HepG2 (cell line): Measurements from ENCODE around the gene DAAM1. TPM values are rescaled to one million over a fixed set of nuclear protein-coding genes. Genes with fewer than 3 reads are reported as not detected.

Source experiments
- ATAC-seq: fragments of 200-7000 bp; cut with Tn5 transposase; 3 replicates; pipeline ENCODE4 v1.9.1; 2020; ENCODE audit warnings: mild to moderate bottlenecking, moderate library complexity
- BruUV-seq: library from RNA; stranded (reverse); fragments of 400-500 nt; replicated peaks from 2 replicates; lab custom pipeline; 2021; lab: Mats Ljungman, UMichigan
- CTCF ChIA-PET: fragments of 300-600 bp; formaldehyde crosslinking; extraction: SDS; loops from one replicate; lab custom pipeline; 2021; ENCODE audit warnings: low total read pairs, inconsistent platforms, low intra/inter-chr PET ratio; lab: Yijun Ruan, JAX
- POLR2A ChIA-PET: fragments of 350-600 bp; sonication (Branson Sonifier 250); formaldehyde crosslinking; loops from one replicate; lab custom pipeline; 2020; ENCODE audit warnings: antibody characterized with exemption, inconsistent platforms; lab: Yijun Ruan, JAX
- DNase-seq: peaks from one replicate; pipeline ENCODE4 v3.0.0-alpha.2; 2015; ENCODE audit warnings: low spot score
- FAIRE-seq: peaks from 3 replicates; lab custom pipeline; 2011; peaks lifted over from hg19 to GRCh38; lab: Jason Lieb, UNC
- H2AFZ ChIP-seq: one replicate; pipeline ENCODE4 v1.6.1; 2011; ENCODE audit warnings: low read length, inconsistent platforms
- H3K27ac ChIP-seq: fragments of 300-600 bp; 3 replicates; pipeline ENCODE4 v1.8.0; 2011; ENCODE audit warnings: mixed run types, mild to moderate bottlenecking, mixed read lengths, low read length, inconsistent platforms; ENCODE audit not compliant: insufficient read depth; ENCODE audit errors: extremely low read length
- H3K27me3 ChIP-seq, 2 experiments: fragments of 200-600 bp in 1 of 2; 2 replicates in 1 of 2; 3 replicates in 1 of 2; pipeline versions ENCODE4 v1.6.0 to v1.8.0; 2011; ENCODE audit warnings: low read length in 2 of 2, mild to moderate bottlenecking in 2 of 2, moderate library complexity in 2 of 2, inconsistent platforms in 1 of 2; ENCODE audit not compliant: insufficient read depth in 2 of 2, control insufficient read depth in 1 of 2
- H3K36me3 ChIP-seq, 2 experiments: fragments of 200-600 bp in 1 of 2; replicated peaks in 1 of 2; 2 replicates in 1 of 2; 3 replicates in 1 of 2; pipeline versions ENCODE4 v1.5.1 to v1.8.0; 2011; ENCODE audit warnings: low read length in 2 of 2, inconsistent platforms in 1 of 2; ENCODE audit not compliant: insufficient read depth in 2 of 2, control insufficient read depth in 1 of 2
- H3K4me1 ChIP-seq: 2 replicates; pipeline ENCODE4 v1.5.1; 2012; ENCODE audit warnings: low read length, inconsistent platforms; ENCODE audit not compliant: insufficient read depth
- H3K4me2 ChIP-seq: 2 replicates; pipeline ENCODE4 v1.6.0; 2011; ENCODE audit warnings: low read depth, low read length, inconsistent platforms
- H3K4me3 ChIP-seq, 3 experiments: fragments of 200-600 bp in 1 of 3; sonication (generic), shearing (Covaris generic) in 1 of 3; replicated peaks in 1 of 3; 2 replicates each; pipeline ENCODE4 v1.5.1; 2011 to 2016; ENCODE audit warnings: low read length in 3 of 3, inconsistent platforms in 2 of 3, low read depth in 2 of 3, mild to moderate bottlenecking in 2 of 3, control low read depth in 1 of 3, mixed read lengths in 1 of 3; ENCODE audit not compliant: insufficient read depth in 1 of 3
- H3K79me2 ChIP-seq: one replicate; pipeline ENCODE4 v1.6.1; 2011; ENCODE audit warnings: low read length, inconsistent platforms; ENCODE audit not compliant: insufficient read depth
- H3K9ac ChIP-seq: 2 replicates; pipeline ENCODE4 v1.6.0; 2011; ENCODE audit warnings: mild to moderate bottlenecking, low read depth, low read length, inconsistent platforms; ENCODE audit not compliant: insufficient read depth
- H3K9me3 ChIP-seq: 2 replicates; pipeline ENCODE4 v1.5.1; 2012; ENCODE audit warnings: mild to moderate bottlenecking, low read length
- H4K20me1 ChIP-seq: 2 replicates; pipeline ENCODE4 v1.6.0; 2011; ENCODE audit warnings: inconsistent platforms, mild to moderate bottlenecking, low read length, moderate library complexity; ENCODE audit not compliant: insufficient read depth
- CBX1 ChIP-seq: IDR thresholded peaks from one replicate; pipeline ENCODE4 v1.6.1; 2016; ENCODE audit warnings: antibody characterized with exemption, low read depth
- GPN1 ChIP-seq: sonication (generic); formaldehyde crosslinking; IDR thresholded peaks from 2 replicates; pipeline ENCODE4 v1.5.1; 2020; ENCODE audit warnings: missing genetic modification reagents, borderline replicate concordance
- GZF1 ChIP-seq: sonication (generic); formaldehyde crosslinking; IDR thresholded peaks from 2 replicates; pipeline ENCODE4 v1.5.1; 2020; ENCODE audit warnings: mild to moderate bottlenecking, missing genetic modification reagents
- HOXA3 ChIP-seq: sonication (generic); formaldehyde crosslinking; IDR thresholded peaks from 2 replicates; pipeline ENCODE4 v1.5.0; 2020; ENCODE audit warnings: missing genetic modification reagents
- KDM3A ChIP-seq: IDR thresholded peaks from 2 replicates; pipeline ENCODE4 v1.6.1; 2018; ENCODE audit warnings: low read depth, missing compliant biosample characterization
- MAFF ChIP-seq: IDR thresholded peaks from 2 replicates; pipeline ENCODE4 v1.6.1; 2011; ENCODE audit warnings: low read depth, low read length, improper control_type of control experiment
- MAFK ChIP-seq, 2 experiments: IDR thresholded peaks in 1 of 2; conservative IDR thresholded peaks in 1 of 2; 2 replicates each; pipeline ENCODE4 v1.6.1; 2011; ENCODE audit warnings: improper control_type of control experiment in 2 of 2, low read length in 2 of 2
- PHF21A ChIP-seq: sonication (generic); formaldehyde crosslinking; IDR thresholded peaks from 2 replicates; pipeline ENCODE4 v1.5.0; 2020; ENCODE audit warnings: mild to moderate bottlenecking, missing genetic modification reagents
- SOX13 ChIP-seq, 3 experiments: fragments of 450-650 bp in 1 of 3; sonication (generic) in 1 of 3; formaldehyde crosslinking in 1 of 3; IDR thresholded peaks in 2 of 3; conservative IDR thresholded peaks in 1 of 3; 2 replicates each; pipeline versions ENCODE4 v1.5.0 to v1.6.1; 2016 to 2020; ENCODE audit warnings: antibody characterized with exemption in 1 of 3, mild to moderate bottlenecking in 1 of 3, missing compliant biosample characterization in 1 of 3, missing genetic modification reagents in 1 of 3, moderate library complexity in 1 of 3
- TBX3 ChIP-seq: fragments of 450-650 bp; IDR thresholded peaks from 2 replicates; pipeline ENCODE4 v1.6.1; 2017; ENCODE audit warnings: antibody characterized with exemption, mild to moderate bottlenecking, inconsistent platforms, borderline replicate concordance
- TFDP1 ChIP-seq: IDR thresholded peaks from 2 replicates; pipeline ENCODE4 v1.6.1; 2016; ENCODE audit warnings: missing compliant biosample characterization, missing genetic modification reagents, borderline replicate concordance
- ZBTB14 ChIP-seq: sonication (generic); formaldehyde crosslinking; IDR thresholded peaks from 2 replicates; pipeline ENCODE4 v1.4.0; 2020; ENCODE audit warnings: missing genetic modification reagents
- ZNF383 ChIP-seq: sonication (generic); formaldehyde crosslinking; IDR thresholded peaks from 2 replicates; pipeline ENCODE4 v1.4.0; 2020; ENCODE audit warnings: missing genetic modification reagents, mild to moderate bottlenecking, borderline replicate concordance
- ZNF556 ChIP-seq: sonication (generic); formaldehyde crosslinking; IDR thresholded peaks from 2 replicates; pipeline ENCODE4 v1.4.0; 2020; ENCODE audit warnings: mild to moderate bottlenecking, missing genetic modification reagents, borderline replicate concordance
- WGBS: methylation state at CpG from one replicate; pipeline ENCODE4 v1.1.6; 2017; ENCODE audit warnings: low lambda C conversion rate; 5-methylcytosine and 5-hydroxymethylcytosine counted together
- in situ Hi-C: cut with HindIII; loops from 2 replicates; pipeline ENCODE4 v1.10.0; 2017; ENCODE audit warnings: low pct_unique_long_range_greater_than_20kb; ENCODE audit not compliant: extremely low pct_ligation_motif_present
- intact Hi-C: fragments of 100-400 bp; cut with micrococcal nuclease; formaldehyde crosslinking; loops from one replicate; pipeline ENCODE4 v1.10.0; 2022; ENCODE audit not compliant: unreplicated experiment
- polyA plus RNA-seq, 8 experiments: library from polyadenylated mRNA; depleted of rRNA in 3 of 8; stranded (reverse) in 7 of 8; unstranded in 1 of 8; fragments of >200 nt; fragmentation: Illumina TruSeq in 4 of 8; extraction: Trizol in 4 of 8; gene quantifications; 2 replicates each; pipeline versions ENCODE4 v1.2.1 to v1.2.3, GENCODE V29; 2011 to 2016; ENCODE audit warnings: low read depth in 4 of 8, missing spikeins in 1 of 8, mixed read lengths in 1 of 8; ENCODE audit not compliant: insufficient read depth in 1 of 8
- total RNA-seq, 5 experiments: library from RNA; depleted of rRNA; stranded (reverse); fragments of >200 nt; fragmentation: Illumina TruSeq; extraction: Trizol; gene quantifications; 2 replicates each; pipeline ENCODE4 v1.2.3, GENCODE V29; 2016; ENCODE audit warnings: low read depth in 1 of 5

DAAM1 gene
- total and polyA plus RNA-seq, 2 of the 13 experiments (the other 11 are each of a cell fraction or from before 2014, with no cell fraction given): 10.9 to 24.5 TPM

GRCh38 chr14:59321626-59321949, 133.1 kb downstream of the DAAM1 start:
- peaks cover 28% of the 10 kb centered on the region for H3K4me1 ChIP-seq
- H3K27ac ChIP-seq: no peak overlapping the region
- H3K4me3 ChIP-seq: no peak overlapping the region
- ATAC-seq (no peak), DNase-seq (no peak), FAIRE-seq (no peak)
- peaks cover 5 to 26% of the 10 kb centered on the region in 2 experiments; a peak in 4 of 5 replicates for H3K36me3 ChIP-seq
- no TSS peak for BruUV-seq
- no peaks in the 10 kb centered on the region for H3K9me3 ChIP-seq
- no peak overlapping the region for H2AFZ ChIP-seq
- POLR2A ChIA-PET: no interaction called here
- in situ Hi-C loops (no loop called here), intact Hi-C loops (no loop called here)
- H4K20me1 ChIP-seq: no peaks in the 10 kb centered on the region
- H3K4me2 ChIP-seq: no peak overlapping the region
- TF ChIP-seq GPN1 (CRISPR knock-in tag): no peak
- no peak for TF ChIP-seq PHF21A (CRISPR knock-in tag)
- no peak for TF ChIP-seq TBX3
- TF ChIP-seq HOXA3 (CRISPR knock-in tag): no peak
- TF ChIP-seq CBX1: no peak
- TF ChIP-seq ZNF383 (CRISPR knock-in tag): no peak
- peak in 1 of 2 experiments; percentile 52; a peak in 2 of 4 replicates for TF ChIP-seq MAFK (conservative IDR thresholded peaks at IDR 0.05 in 1 of 2, IDR thresholded peaks at IDR 0.05 in 1 of 2; ENCODE audit: low read length in 2 of 2)
- no peak for TF ChIP-seq GZF1 (CRISPR knock-in tag)
- TF ChIP-seq MAFF: peak; percentile 20; the same call in 1 of the 2 replicates
- TF ChIP-seq KDM3A (CRISPR knock-in tag): no peak
- TF ChIP-seq ZNF556 (CRISPR knock-in tag): no peak
- no peak for TF ChIP-seq ZBTB14
- TF ChIP-seq SOX13 (IDR thresholded peaks at IDR 0.05): no peak
- TF ChIP-seq SOX13 (CRISPR knock-in tag; conservative IDR thresholded peaks at IDR 0.05 in 1 of 2, IDR thresholded peaks at IDR 0.05 in 1 of 2): no peak
- TF ChIP-seq TFDP1 (CRISPR knock-in tag): no peak
- H3K9ac ChIP-seq: no peak overlapping the region
- CTCF ChIA-PET: no interaction called here
- H3K27me3 ChIP-seq: no peaks in the 10 kb centered on the region
- H3K79me2 ChIP-seq: no peaks in the 10 kb centered on the region
- 92% methylated on average over 3 of the region's 3 CpGs for WGBS
